Right renal pelvis (tissue), 4 donors: ENCODE results near the gene USP12. TPM values are rescaled to one million over a fixed set of nuclear protein-coding genes. Genes with fewer than 3 reads are reported as not detected.
"Not testable (repeated sequence)": the region's sequence is repeated elsewhere in the genome, so short reads cannot be mapped to it uniquely, and the experiment has no call there.

Experiments
- DNase-seq, 4 donors: peaks; one replicate each; pipeline ENCODE4 v3.0.0-alpha.2; 2013; ENCODE audit warnings: low read depth in 4 of 4, low spot score in 3 of 4, missing footprints in 1 of 4
- polyA plus RNA-seq, 4 donors: library from polyadenylated mRNA; unstranded; fragments of 120-200 nt; gene quantifications; one replicate each; pipeline ENCODE4 v1.2.1, GENCODE V29; 2013; ENCODE audit not compliant: insufficient read length in 4 of 4

Gene USP12
- polyA plus RNA-seq, 4 donors, result 29.6 to 40.8 (median 38.9) TPM

GRCh38 chr13:27083183-27083582, 88.4 kb downstream of the USP12 start:
- no peak for DNase-seq

DNA sequence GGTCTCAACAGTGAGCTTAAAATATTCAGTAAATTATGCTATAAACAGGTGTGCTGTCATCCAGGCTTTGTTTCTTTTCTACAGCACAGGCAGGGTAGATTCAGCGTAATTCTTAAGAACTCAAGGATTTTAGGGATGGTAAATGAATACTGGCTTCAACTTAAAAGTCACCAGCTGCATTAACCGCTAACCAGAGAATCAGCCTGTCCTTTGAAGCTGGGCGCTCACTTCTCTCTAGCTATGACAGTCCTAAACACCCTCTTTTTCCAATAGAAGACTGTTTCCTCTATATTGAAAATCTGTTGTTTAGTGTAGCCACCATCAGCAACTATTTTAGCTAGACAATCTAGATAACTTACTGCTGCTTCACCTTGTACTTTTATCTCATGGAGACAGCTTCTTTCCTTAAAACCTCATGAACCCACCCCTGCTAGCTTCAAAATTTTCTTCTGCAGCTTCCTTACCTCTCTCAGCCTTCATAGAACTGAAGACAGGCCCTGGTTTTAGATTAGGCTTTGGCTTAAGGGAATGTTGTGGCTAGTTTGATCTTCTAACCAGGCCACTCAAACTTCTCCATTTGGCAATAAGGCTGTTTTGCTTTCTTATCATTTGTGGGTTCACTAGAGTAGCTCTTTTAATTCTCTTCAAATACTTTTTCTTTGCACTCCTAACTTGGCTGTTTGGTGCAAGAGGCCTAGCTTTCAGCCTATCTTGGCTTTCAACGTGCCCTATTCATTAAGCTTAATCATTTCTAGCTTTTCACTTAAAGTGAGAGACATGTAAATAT, 89.5 kb downstream of the USP12 start:
- no peak for DNase-seq

DNA sequence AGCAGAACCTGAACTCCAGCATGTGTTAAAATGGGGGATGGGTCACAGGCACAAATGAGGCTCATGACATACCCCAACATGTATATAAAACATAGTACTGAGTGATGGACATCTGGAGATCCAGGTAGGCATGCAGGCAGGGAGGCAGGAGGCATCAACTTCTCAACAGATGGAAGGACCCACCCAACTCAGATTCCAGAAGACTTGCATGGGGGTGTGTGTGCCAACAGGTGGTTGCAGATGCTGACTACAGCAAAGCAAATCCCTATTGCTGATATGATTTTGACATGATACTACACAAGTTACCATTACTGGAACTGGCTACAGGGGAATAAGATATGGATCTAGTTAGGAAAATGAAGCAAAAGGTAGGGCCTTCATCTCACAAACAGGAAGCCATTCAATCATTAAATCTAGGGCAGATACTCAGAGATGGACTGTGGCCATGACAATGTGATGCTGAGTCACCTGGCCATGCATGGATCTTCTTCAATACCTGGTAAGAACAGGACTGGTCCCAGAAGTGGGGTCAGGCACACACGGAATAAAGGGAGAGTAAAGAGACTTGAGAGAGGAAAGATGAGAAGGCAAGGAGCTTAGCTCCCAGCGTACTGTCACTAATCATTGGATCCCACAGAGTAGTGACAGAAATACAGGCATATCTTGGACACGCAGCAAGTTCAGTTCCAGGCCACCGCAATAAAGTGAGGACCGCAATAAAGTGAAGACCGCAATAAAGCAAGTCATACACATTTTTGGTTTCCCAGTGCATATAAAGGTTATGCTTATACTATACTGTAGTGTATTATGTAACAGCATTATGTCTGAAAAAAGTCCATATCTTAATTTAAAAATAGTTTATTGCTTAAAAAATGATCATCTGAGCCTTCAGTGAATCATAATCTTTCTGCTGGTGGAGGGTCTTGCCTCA, 91.3 kb downstream of the USP12 start:
- no peak for DNase-seq

DNA sequence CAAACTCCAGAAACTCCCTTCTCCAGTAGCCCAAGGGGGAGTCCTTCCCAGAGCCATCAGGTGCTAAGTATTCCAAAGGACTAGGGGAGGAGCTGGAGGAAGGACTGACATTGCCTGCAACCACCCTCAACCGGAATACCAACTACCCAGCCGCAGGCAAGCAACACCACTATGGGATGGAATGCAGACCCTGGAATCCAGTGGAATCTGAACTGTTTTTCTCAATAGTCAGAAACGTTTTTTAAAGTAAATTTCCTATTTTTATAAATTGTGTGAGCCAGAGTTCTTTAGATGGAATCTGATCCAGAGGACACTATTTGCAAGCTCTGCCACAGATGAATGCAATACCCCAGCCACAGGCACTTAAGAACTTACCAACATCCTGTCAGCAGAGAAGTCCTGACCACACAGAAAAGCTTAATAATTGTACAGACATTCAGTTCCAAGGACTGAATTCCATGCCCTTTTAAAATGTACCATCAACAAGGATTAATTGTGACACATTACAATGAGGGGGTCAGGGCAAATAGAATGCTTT, 92.1 kb downstream of the USP12 start:
- DNase-seq, result no peak

DNA sequence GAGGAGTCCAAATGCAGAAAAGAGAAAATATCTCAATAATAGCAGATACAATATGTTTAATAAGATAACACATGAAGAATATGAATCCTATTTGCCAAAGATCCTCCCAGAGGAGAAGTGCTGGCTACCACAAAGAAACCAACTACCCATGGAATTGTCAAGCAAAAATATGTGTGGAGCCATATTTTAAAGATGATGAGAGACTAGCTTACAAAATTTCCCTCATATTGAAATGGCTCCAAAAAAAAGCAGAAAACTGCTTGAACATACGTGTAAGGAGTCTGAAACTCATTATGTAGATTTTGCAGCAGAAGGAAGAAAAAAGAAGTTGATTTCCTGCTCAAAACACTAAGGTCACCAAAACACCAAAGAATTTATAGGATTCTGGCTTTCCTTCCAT, 94.2 kb downstream of the USP12 start:
- no peak for DNase-seq

GRCh38 chr13:27076421-27076820, 95.2 kb downstream of the USP12 start:
- DNase-seq, result no peak

DNA sequence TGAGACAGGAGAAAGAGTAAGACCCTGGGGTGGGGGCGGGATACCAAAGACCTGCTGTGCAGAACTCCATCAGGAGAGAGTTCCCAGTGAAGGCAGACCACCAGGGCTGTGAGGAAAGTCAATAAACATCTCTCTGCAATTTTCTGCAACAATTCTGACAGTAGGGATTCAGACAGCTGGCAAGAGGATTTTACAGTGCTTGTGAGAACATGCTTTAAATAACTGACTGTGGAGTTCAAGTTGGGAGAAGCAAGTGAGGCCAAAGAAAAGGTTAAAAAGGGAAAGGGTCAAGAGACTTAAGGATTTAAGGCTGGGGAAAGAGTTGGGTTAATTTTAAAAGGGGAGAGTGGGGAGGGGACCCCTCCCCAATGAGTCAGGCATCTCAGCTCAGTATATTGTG, 98.4 kb downstream of the USP12 start:
- DNase-seq, result no peak

- not testable (repeated sequence) for DNase-seq
These were observed 105.5 kb downstream of the USP12 start for GRCh38 chr13:27066123-27066522.

- DNase-seq, result no peak
These were observed 106.0 kb downstream of the USP12 start for GRCh38 chr13:27065582-27065981.

GRCh38 chr13:27064252-27064995, 107.2 kb downstream of the USP12 start:
- no peak for DNase-seq

DNA sequence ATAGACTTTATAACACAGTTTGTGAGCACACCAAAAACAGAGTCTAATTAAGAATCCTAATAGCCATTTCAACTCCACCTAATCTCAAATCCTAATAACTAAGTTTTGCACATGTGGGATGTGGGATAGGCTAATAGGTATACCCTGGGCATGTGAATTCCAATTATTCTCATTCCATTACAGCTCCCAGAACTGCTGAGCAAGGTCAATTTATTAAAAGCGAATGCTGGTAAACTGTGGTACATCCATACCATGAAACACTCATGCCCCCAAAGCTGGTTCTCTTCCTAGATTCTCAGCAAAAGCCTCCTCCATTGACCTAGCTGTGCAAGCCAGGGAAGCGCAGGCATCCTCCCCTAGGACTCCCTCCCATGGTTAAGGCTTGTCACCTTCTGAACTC, 113.8 kb downstream of the USP12 start:
- DNase-seq, result no peak

DNA sequence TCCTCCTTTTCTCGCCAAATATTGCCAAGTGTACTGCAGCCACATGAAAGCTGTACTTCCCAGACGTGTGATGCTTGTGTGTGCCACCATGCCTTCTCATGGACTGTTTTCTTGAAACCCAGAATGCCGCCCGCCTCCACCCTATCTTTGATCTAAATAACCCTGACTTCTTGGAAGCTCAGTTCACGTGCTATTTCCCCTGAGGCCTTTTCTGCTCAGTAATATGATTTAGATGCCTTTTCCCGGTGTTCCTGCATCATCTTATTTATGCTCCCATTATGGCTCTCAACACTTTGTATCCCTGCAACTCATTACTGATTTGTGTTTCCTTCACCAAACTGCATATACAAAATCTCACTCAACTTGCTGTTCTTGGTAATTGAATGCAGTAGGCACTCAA, 116.1 kb downstream of the USP12 start:
- no peak for DNase-seq

DNA sequence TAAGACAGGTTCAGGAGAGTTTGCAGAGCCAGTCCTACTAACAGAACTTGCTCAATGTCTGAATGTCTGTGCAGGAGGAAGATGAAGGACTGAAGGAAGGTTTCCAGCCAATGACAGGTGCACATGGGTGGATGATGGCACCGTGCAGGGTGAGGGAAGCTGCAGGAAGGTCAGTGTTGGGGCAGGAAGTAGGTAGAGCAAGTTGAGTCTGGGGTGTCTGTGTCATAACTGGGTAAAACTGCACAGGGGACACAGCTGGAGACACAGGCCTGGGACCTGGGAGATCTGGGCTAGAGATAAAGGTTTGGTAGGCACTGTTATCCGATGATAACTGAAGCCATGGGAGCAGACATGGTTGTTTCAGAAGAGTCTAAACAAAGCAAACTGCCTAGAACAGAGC, 116.9 kb downstream of the USP12 start:
- no peak for DNase-seq

- DNase-seq, result no peak
These were observed 117.6 kb downstream of the USP12 start for GRCh38 chr13:27053902-27054595.

DNA sequence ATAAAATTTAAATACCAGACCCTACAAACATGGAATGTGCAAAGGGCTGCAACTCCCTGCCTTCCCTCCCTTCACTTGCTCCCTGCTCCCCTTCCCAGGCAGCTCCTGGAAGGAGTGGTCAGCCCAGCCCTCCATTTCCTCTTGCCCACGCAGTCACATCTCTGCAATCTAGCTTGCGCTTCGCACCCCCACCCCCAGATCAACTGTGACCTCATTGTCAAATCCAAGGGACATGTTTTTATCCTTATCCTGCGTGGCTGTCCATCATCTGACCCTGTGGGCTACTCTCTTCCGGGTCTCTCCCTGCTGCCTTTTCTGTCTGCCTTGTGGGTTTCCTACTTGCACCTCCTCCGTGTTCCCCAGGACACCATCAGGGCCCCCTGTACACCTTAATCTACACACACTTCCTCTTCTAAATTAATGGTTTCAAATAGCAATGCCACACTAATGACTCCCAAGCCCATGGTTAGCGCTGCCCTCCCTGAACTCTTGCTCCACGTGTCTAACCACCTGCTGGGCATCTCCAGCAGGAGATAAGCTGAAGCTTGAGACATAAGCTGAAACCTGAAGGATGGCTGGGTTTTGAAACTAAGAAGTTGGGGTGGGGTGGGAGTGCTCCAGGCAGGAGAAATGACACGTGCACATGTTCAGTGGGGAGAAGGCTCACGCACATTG, 118.3 kb downstream of the USP12 start:
- no peak for DNase-seq

GRCh38 chr13:27052551-27053208, 118.9 kb downstream of the USP12 start:
- no peak for DNase-seq

- no peak for DNase-seq
These were observed 124.5 kb downstream of the USP12 start for GRCh38 chr13:27047081-27047480.

- DNase-seq, result no peak
These were observed 126.6 kb downstream of the USP12 start for GRCh38 chr13:27044837-27045570.
